OCI-LY7 (cell line): ENCODE results near the gene TRIO. TPM values are rescaled to one million over a fixed set of nuclear protein-coding genes. Genes with fewer than 3 reads are reported as not detected.

Experiments
- BruUV-seq: library from RNA; stranded (reverse); fragments of 400-500 nt; replicated peaks from 2 replicates; lab custom pipeline; 2021; lab: Mats Ljungman, UMichigan
- CTCF ChIA-PET: fragments of 300-600 bp; sonication (Branson Sonifier 250); formaldehyde crosslinking; loops from one replicate; lab custom pipeline; 2022; ENCODE audit warnings: antibody characterized with exemption; ENCODE audit not compliant: unreplicated experiment; lab: Charles Lee
- POLR2A ChIA-PET: fragments of 300-600 bp; sonication (Branson Sonifier 250); formaldehyde crosslinking; loops from one replicate; lab custom pipeline; 2022; ENCODE audit warnings: antibody characterized with exemption; lab: Charles Lee
- DNase-seq: peaks from one replicate; pipeline ENCODE4 v3.0.0-alpha.2; 2015; ENCODE audit warnings: low spot score
- H2AFZ ChIP-seq: fragments of 200-600 bp; sonication (generic), shearing (Covaris generic); 2 replicates; pipeline ENCODE4 v1.6.1; 2014; ENCODE audit warnings: mild to moderate bottlenecking, antibody characterized with exemption, low read length, moderate library complexity
- H3K27ac ChIP-seq: fragments of 200-600 bp; sonication (generic); 2 replicates; pipeline ENCODE4 v1.5.1; 2014; ENCODE audit warnings: mixed run types, low read depth, mild to moderate bottlenecking, moderate library complexity, low read length, inconsistent platforms; ENCODE audit not compliant: poor library complexity, severe bottlenecking
- H3K36me3 ChIP-seq: fragments of 200-600 bp; sonication (generic); 2 replicates; pipeline ENCODE4 v1.6.1; 2014; ENCODE audit warnings: mild to moderate bottlenecking, antibody characterized with exemption, low read length, moderate library complexity, mixed read lengths; ENCODE audit not compliant: insufficient read depth
- H3K4me1 ChIP-seq: fragments of 200-600 bp; sonication (generic); 2 replicates; pipeline ENCODE4 v1.5.1; 2014; ENCODE audit warnings: mild to moderate bottlenecking, low read length; ENCODE audit not compliant: insufficient read depth, poor library complexity, severe bottlenecking
- H3K4me2 ChIP-seq: fragments of 200-600 bp; sonication (generic); 2 replicates; pipeline ENCODE4 v1.6.1; 2014; ENCODE audit warnings: mild to moderate bottlenecking, low read length
- H3K4me3 ChIP-seq: fragments of 200-600 bp; sonication (generic); 2 replicates; pipeline ENCODE4 v1.5.1; 2014; ENCODE audit warnings: mild to moderate bottlenecking, low read depth, low read length; ENCODE audit not compliant: poor library complexity, severe bottlenecking
- H3K79me2 ChIP-seq: fragments of 200-600 bp; sonication (generic); 2 replicates; pipeline ENCODE4 v1.6.1; 2016; ENCODE audit warnings: low read depth, mild to moderate bottlenecking, low read length, moderate library complexity, mixed read lengths; ENCODE audit not compliant: insufficient read depth
- H3K9me2 ChIP-seq: fragments of 200-600 bp; sonication (generic); 2 replicates; pipeline ENCODE4 v1.6.1; 2016; ENCODE audit warnings: mild to moderate bottlenecking, low read length, mixed read lengths; ENCODE audit not compliant: insufficient read depth
- H3K9me3 ChIP-seq: fragments of 200-600 bp; sonication (generic); 2 replicates; pipeline ENCODE4 v1.6.1; 2014; ENCODE audit warnings: mild to moderate bottlenecking, mixed run types, low read length, mixed read lengths
- H4K20me1 ChIP-seq: fragments of 200-600 bp; sonication (generic); 2 replicates; pipeline ENCODE4 v1.6.1; 2014; ENCODE audit warnings: mild to moderate bottlenecking, antibody characterized with exemption, low read length, moderate library complexity, mixed read lengths; ENCODE audit not compliant: insufficient read depth
- EZH2phosphoT487 ChIP-seq: fragments of 200-600 bp; sonication (generic); IDR thresholded peaks from 2 replicates; pipeline ENCODE4 v1.6.1; 2018; ENCODE audit warnings: low read depth, borderline replicate concordance, mild to moderate bottlenecking, mixed run types, antibody characterized with exemption, low read length, moderate library complexity, mixed read lengths
- intact Hi-C: fragments of 100-400 bp; cut with micrococcal nuclease; formaldehyde crosslinking; loops from one replicate; pipeline ENCODE4 v1.10.0; 2022; ENCODE audit not compliant: unreplicated experiment
- total RNA-seq, 2 experiments: library from RNA; depleted of rRNA in 1 of 2; stranded (reverse); fragments of >200 nt in 1 of 2; shearing (Covaris generic) in 1 of 2; gene quantifications; 2 replicates each; pipeline ENCODE4 v1.2.3, GENCODE V29; 2014 to 2022
- TF ChIP-seq, protein P1 (sequence below): fragments of 200-600 bp; sonication (generic); conservative IDR thresholded peaks from 2 replicates; pipeline ENCODE4 v1.5.1; 2014; ENCODE audit warnings: mild to moderate bottlenecking, antibody characterized with exemption, low read length, moderate library complexity, mixed read lengths

The TRIO gene
- total RNA-seq, 2 experiments from 2014 or later, result 35.8 to 55.1 TPM

DNA sequence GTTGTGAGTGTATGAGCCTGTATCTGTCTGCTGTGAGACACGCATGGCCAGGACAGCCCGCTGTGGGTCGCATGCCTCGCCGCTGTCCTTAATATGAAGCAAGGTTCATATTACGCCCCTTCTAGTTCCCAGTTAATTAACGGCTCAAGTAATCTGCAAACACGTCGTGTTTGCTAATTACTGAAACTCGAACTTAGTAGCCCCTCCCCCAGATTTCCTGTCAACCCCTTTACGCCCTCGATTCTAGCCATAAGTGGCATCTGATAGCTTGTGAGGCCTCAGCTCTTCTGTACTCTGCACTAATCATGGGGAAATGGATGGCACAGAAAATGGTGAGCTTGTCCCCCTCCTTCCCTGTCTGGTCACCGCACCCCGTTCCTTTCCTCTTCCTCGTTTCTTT lies 321.5 kb downstream of the TRIO start:
- CTCF ChIA-PET, result no interaction called here
- no TSS peak for BruUV-seq
- POLR2A ChIA-PET, result no interaction called here

DNA sequence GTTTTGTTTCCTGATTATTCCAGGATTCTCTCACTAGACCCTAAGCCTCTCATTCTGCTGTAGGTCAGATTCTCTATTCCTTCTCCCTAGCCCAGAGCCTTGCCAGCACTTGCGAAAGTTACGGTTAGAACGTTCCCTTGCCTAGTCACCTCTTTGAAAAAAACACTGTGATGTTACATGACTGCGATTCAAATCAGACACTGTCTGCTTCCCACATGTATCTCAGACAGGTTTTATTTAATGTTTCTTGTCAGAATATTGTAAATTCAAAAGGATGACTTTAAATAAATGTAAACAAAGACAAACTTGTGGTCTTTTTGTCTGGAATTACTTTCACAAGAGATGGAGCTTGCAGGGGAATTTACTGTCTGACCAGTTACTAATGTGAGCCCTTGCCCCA lies 322.0 kb downstream of the TRIO start:
- H3K9me2 ChIP-seq, result no peaks in the 10 kb centered on the region
- no peak overlapping the region for H3K4me3 ChIP-seq
- ChIA-PET CTCF (no interaction called here), POLR2A (no interaction called here)
- H3K79me2 ChIP-seq, result no peaks in the 10 kb centered on the region
- no peak overlapping the region for H3K4me2 ChIP-seq
- no peak overlapping the region for H2AFZ ChIP-seq
- no TSS peak for BruUV-seq
- H3K27ac ChIP-seq, result no peak overlapping the region
- H3K36me3 ChIP-seq, result 0 out of 2 replicates have a peak, but pooled peaks cover 3% of the 10 kb centered on the region
- no peak for DNase-seq
- no peak for TF ChIP-seq EZH2phosphoT487
- TF ChIP-seq, protein P1, sequence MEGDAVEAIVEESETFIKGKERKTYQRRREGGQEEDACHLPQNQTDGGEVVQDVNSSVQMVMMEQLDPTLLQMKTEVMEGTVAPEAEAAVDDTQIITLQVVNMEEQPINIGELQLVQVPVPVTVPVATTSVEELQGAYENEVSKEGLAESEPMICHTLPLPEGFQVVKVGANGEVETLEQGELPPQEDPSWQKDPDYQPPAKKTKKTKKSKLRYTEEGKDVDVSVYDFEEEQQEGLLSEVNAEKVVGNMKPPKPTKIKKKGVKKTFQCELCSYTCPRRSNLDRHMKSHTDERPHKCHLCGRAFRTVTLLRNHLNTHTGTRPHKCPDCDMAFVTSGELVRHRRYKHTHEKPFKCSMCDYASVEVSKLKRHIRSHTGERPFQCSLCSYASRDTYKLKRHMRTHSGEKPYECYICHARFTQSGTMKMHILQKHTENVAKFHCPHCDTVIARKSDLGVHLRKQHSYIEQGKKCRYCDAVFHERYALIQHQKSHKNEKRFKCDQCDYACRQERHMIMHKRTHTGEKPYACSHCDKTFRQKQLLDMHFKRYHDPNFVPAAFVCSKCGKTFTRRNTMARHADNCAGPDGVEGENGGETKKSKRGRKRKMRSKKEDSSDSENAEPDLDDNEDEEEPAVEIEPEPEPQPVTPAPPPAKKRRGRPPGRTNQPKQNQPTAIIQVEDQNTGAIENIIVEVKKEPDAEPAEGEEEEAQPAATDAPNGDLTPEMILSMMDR, result no peak
- H4K20me1 ChIP-seq, result no peaks in the 10 kb centered on the region
- intact Hi-C loops, result no loop called here
- no peaks in the 10 kb centered on the region for H3K4me1 ChIP-seq
- no peaks in the 10 kb centered on the region for H3K9me3 ChIP-seq

More for the DNA sequence above, 321.5 kb downstream of the TRIO start:
- 0 out of 2 replicates have a peak, but pooled peaks cover 3% of the 10 kb centered on the region for H3K36me3 ChIP-seq
- H3K4me2 ChIP-seq, result no peak overlapping the region
- no peak for DNase-seq
- TF ChIP-seq, protein P1, result no peak
- no peak for TF ChIP-seq EZH2phosphoT487
- H3K4me3 ChIP-seq, result no peak overlapping the region
- no peaks in the 10 kb centered on the region for H3K4me1 ChIP-seq
- no peak overlapping the region for H3K27ac ChIP-seq
- intact Hi-C loops, result no loop called here
- no peaks in the 10 kb centered on the region for H3K9me3 ChIP-seq
- H4K20me1 ChIP-seq, result no peaks in the 10 kb centered on the region
- H3K9me2 ChIP-seq, result no peaks in the 10 kb centered on the region
- no peak overlapping the region for H2AFZ ChIP-seq
- no peaks in the 10 kb centered on the region for H3K79me2 ChIP-seq

- DNase-seq, result no peak
- no peaks in the 10 kb centered on the region for H3K4me1 ChIP-seq
- BruUV-seq, result no TSS peak
- TF ChIP-seq, protein P1, result no peak
- TF ChIP-seq EZH2phosphoT487, result no peak
- H3K4me2 ChIP-seq, result no peak overlapping the region
- H3K79me2 ChIP-seq, result no peaks in the 10 kb centered on the region
- H4K20me1 ChIP-seq, result no peaks in the 10 kb centered on the region
- ChIA-PET CTCF (no interaction called here), POLR2A (no interaction called here)
- no peaks in the 10 kb centered on the region for H3K9me3 ChIP-seq
- no peak overlapping the region for H2AFZ ChIP-seq
- H3K4me3 ChIP-seq, result no peak overlapping the region
- H3K27ac ChIP-seq, result no peak overlapping the region
- H3K36me3 ChIP-seq, result 0 out of 2 replicates have a peak, but pooled peaks cover 3% of the 10 kb centered on the region
- H3K9me2 ChIP-seq, result no peaks in the 10 kb centered on the region
- intact Hi-C loops, result no loop called here
These were observed 322.6 kb downstream of the TRIO start for GRCh38 chr5:14465776-14466175.
